Astrocyte (in vitro differentiated cells and primary cell): ENCODE results near the gene ELK4. TPM values are rescaled to one million over a fixed set of nuclear protein-coding genes. Genes with fewer than 3 reads are reported as not detected.

Experiments
- DNase-seq: peaks from one replicate; pipeline ENCODE4 v3.0.0-alpha.2; 2010; ENCODE audit warnings: low read depth
- FAIRE-seq: peaks from 2 replicates; lab custom pipeline; 2011; peaks lifted over from hg19 to GRCh38; lab: Jason Lieb, UNC
- H2AFZ ChIP-seq: 2 replicates; pipeline ENCODE4 v1.6.0; 2012; ENCODE audit warnings: low read depth, low read length, inconsistent platforms
- H3K27ac ChIP-seq: 2 replicates; pipeline ENCODE4 v1.5.1; 2011; ENCODE audit warnings: low read depth, low read length, inconsistent platforms
- H3K27me3 ChIP-seq: 2 replicates; pipeline ENCODE4 v1.6.0; 2011; ENCODE audit warnings: low read length, inconsistent platforms; ENCODE audit not compliant: insufficient read depth
- H3K36me3 ChIP-seq: 2 replicates; pipeline ENCODE4 v1.5.1; 2011; ENCODE audit warnings: low read length, inconsistent platforms; ENCODE audit not compliant: insufficient read depth
- H3K4me1 ChIP-seq: 2 replicates; pipeline ENCODE4 v1.5.1; 2011; ENCODE audit warnings: low read length, inconsistent platforms; ENCODE audit not compliant: insufficient read depth
- H3K4me2 ChIP-seq: 2 replicates; pipeline ENCODE4 v1.6.0; 2012; ENCODE audit warnings: low read length, inconsistent platforms
- H3K4me3 ChIP-seq: 2 replicates; pipeline ENCODE4 v1.5.1; 2011; ENCODE audit warnings: low read depth, mild to moderate bottlenecking, low read length, inconsistent platforms; ENCODE audit not compliant: insufficient read depth
- H3K79me2 ChIP-seq: 2 replicates; pipeline ENCODE4 v1.6.0; 2012; ENCODE audit warnings: mild to moderate bottlenecking, low read length, inconsistent platforms; ENCODE audit not compliant: insufficient read depth
- H3K9ac ChIP-seq: 2 replicates; pipeline ENCODE4 v1.6.0; 2012; ENCODE audit warnings: mild to moderate bottlenecking, low read length, inconsistent platforms
- H3K9me3 ChIP-seq: 2 replicates; pipeline ENCODE4 v1.5.1; 2012; ENCODE audit warnings: low read depth, mild to moderate bottlenecking, low read length, inconsistent platforms; ENCODE audit not compliant: insufficient read depth
- H4K20me1 ChIP-seq: 2 replicates; pipeline ENCODE4 v1.6.0; 2012; ENCODE audit warnings: low read length, inconsistent platforms; ENCODE audit not compliant: insufficient read depth
- H3K27ac Mint-ChIP-seq: one replicate; pipeline ENCODE4 v1.8.0; 2021; ENCODE audit warnings: mild to moderate bottlenecking, mixed read lengths; ENCODE audit not compliant: unreplicated experiment
- H3K27me3 Mint-ChIP-seq: one replicate; pipeline ENCODE4 v1.8.0; 2021; ENCODE audit warnings: low read depth, mixed read lengths; ENCODE audit not compliant: unreplicated experiment
- H3K36me3 Mint-ChIP-seq: one replicate; pipeline ENCODE4 v1.8.0; 2021; ENCODE audit warnings: low read depth, mixed read lengths; ENCODE audit not compliant: unreplicated experiment
- H3K4me1 Mint-ChIP-seq: one replicate; pipeline ENCODE4 v1.8.0; 2021; ENCODE audit warnings: low read depth, mixed read lengths; ENCODE audit not compliant: unreplicated experiment
- H3K4me3 Mint-ChIP-seq: one replicate; pipeline ENCODE4 v1.8.0; 2021; ENCODE audit warnings: mild to moderate bottlenecking, moderate library complexity, mixed read lengths; ENCODE audit not compliant: unreplicated experiment
- H3K9me3 Mint-ChIP-seq: one replicate; pipeline ENCODE4 v1.8.0; 2021; ENCODE audit warnings: mild to moderate bottlenecking, mixed read lengths; ENCODE audit not compliant: unreplicated experiment
- EZH2 ChIP-seq: IDR thresholded peaks from 2 replicates; pipeline ENCODE4 v1.6.1; 2012; ENCODE audit warnings: mild to moderate bottlenecking, low read length, inconsistent platforms; ENCODE audit not compliant: insufficient read depth
- total RNA-seq: library from RNA; stranded (reverse); gene quantifications from 2 replicates; pipeline ENCODE4 v1.2.1, GENCODE V29; 2021
- TF ChIP-seq, protein P1 (sequence below): IDR thresholded peaks from 2 replicates; pipeline ENCODE4 v1.5.1; 2011; ENCODE audit warnings: low read depth, mild to moderate bottlenecking, inconsistent platforms, low read length, moderate library complexity; ENCODE audit not compliant: insufficient read depth

Gene ELK4
- total RNA-seq, 1 donor from 2014 or later, result 31.3 TPM

DNA sequence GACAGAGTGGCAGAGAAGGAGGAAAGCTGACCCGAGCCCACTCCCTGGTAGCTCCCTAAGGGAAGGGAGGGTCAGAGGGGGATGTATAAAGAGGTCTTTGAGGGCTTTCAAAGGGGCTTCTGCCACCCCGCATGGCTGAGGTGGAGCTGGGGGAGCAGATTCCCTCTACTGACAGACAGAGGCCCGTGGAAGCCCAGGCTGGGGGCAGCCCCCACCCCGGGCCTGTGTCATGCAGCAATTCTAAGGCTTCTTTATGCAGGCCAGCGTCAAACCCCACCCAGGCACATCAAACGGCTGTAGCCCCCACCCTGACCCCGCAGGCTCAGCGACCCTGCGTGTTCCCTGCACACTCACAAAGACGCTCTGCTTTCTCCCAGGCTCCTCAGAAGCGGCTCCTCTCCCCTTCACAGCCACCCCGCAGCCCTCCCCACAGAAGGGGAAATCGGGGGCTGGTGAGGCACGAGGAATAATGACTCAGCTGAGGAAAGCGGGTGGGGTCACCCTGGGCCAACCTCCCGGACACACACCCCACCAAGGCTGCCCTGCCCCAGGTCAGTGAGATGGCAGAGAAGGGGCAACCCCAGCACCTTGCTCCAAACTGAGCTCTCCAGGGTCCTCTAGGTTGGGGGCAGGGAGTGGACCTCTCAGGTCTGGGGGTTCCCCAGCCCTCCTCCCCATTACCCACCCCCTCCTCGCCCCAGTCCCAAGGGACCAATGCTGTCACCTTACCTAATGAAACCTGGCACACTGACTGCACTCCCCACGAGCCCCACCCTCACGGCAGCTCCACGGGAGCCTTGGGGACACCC is 37.7 kb upstream of the ELK4 start:
- Histone ChIP-seq H3K36me3 (peaks cover 2% of the 10 kb centered on the region), H3K27ac (no peak overlapping the region), H4K20me1 (peaks cover 50% of the 10 kb centered on the region), H3K27me3 (no peaks in the 10 kb centered on the region), H3K9me3 (no peaks in the 10 kb centered on the region), H3K79me2 (peaks cover 10% of the 10 kb centered on the region), H3K4me3 (no peak overlapping the region), H3K9ac (no peak overlapping the region), H2AFZ (no peak overlapping the region), H3K4me2 (peak overlapping the region; percentile 26), H3K4me1 (peaks cover 10% of the 10 kb centered on the region)
- DNase-seq (no peak), FAIRE-seq (no peak)
- peaks cover 35% of the 10 kb centered on the region for H3K4me1 Mint-ChIP-seq
- H3K9me3 Mint-ChIP-seq, result no peaks in the 10 kb centered on the region
- peak overlapping the region; percentile 34 for H3K27ac Mint-ChIP-seq
- TF ChIP-seq, protein P1, sequence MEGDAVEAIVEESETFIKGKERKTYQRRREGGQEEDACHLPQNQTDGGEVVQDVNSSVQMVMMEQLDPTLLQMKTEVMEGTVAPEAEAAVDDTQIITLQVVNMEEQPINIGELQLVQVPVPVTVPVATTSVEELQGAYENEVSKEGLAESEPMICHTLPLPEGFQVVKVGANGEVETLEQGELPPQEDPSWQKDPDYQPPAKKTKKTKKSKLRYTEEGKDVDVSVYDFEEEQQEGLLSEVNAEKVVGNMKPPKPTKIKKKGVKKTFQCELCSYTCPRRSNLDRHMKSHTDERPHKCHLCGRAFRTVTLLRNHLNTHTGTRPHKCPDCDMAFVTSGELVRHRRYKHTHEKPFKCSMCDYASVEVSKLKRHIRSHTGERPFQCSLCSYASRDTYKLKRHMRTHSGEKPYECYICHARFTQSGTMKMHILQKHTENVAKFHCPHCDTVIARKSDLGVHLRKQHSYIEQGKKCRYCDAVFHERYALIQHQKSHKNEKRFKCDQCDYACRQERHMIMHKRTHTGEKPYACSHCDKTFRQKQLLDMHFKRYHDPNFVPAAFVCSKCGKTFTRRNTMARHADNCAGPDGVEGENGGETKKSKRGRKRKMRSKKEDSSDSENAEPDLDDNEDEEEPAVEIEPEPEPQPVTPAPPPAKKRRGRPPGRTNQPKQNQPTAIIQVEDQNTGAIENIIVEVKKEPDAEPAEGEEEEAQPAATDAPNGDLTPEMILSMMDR, result no peak
- peaks cover 1% of the 10 kb centered on the region for H3K27me3 Mint-ChIP-seq
- H3K4me3 Mint-ChIP-seq, result no peak overlapping the region
- no peaks in the 10 kb centered on the region for H3K36me3 Mint-ChIP-seq

DNA sequence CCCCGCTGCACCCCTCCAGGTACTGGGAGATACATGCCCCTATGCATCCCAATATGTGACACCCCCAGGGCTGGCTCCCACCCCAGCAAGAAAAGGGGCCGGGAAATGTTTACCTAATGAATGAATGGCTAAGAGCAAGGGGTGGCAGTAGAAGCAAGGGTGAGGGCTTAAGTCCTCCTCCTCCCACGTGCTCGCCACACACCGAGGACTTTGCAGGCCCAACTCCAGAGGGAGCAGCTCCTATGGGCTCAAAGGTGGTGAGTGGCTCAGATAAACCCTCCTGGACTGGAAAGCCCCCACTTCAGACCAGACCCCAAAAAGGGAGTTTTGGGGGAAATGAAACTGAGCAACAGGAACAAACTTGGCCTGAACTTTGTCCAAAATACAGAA is 37.1 kb upstream of the ELK4 start:
- peaks cover 50% of the 10 kb centered on the region for H4K20me1 ChIP-seq
- H3K9me3 ChIP-seq, result no peaks in the 10 kb centered on the region
- DNase-seq (no peak), FAIRE-seq (no peak)
- H3K9me3 Mint-ChIP-seq, result no peaks in the 10 kb centered on the region
- H3K4me3 ChIP-seq, result no peak overlapping the region
- H3K27me3 ChIP-seq, result no peaks in the 10 kb centered on the region
- H3K4me2 ChIP-seq, result no peak overlapping the region
- peaks cover 14% of the 10 kb centered on the region for H3K4me1 ChIP-seq
- H3K9ac ChIP-seq, result no peak overlapping the region
- no peak overlapping the region for H2AFZ ChIP-seq
- H3K27ac Mint-ChIP-seq, result no peak overlapping the region
- no peaks in the 10 kb centered on the region for H3K36me3 Mint-ChIP-seq
- H3K36me3 ChIP-seq, result peaks cover 2% of the 10 kb centered on the region
- no peak overlapping the region for H3K27ac ChIP-seq
- TF ChIP-seq EZH2, result no peak
- peaks cover 35% of the 10 kb centered on the region for H3K4me1 Mint-ChIP-seq
- no peak overlapping the region for H3K4me3 Mint-ChIP-seq
- H3K27me3 Mint-ChIP-seq, result peaks cover 1% of the 10 kb centered on the region
- H3K79me2 ChIP-seq, result peaks cover 10% of the 10 kb centered on the region

DNA sequence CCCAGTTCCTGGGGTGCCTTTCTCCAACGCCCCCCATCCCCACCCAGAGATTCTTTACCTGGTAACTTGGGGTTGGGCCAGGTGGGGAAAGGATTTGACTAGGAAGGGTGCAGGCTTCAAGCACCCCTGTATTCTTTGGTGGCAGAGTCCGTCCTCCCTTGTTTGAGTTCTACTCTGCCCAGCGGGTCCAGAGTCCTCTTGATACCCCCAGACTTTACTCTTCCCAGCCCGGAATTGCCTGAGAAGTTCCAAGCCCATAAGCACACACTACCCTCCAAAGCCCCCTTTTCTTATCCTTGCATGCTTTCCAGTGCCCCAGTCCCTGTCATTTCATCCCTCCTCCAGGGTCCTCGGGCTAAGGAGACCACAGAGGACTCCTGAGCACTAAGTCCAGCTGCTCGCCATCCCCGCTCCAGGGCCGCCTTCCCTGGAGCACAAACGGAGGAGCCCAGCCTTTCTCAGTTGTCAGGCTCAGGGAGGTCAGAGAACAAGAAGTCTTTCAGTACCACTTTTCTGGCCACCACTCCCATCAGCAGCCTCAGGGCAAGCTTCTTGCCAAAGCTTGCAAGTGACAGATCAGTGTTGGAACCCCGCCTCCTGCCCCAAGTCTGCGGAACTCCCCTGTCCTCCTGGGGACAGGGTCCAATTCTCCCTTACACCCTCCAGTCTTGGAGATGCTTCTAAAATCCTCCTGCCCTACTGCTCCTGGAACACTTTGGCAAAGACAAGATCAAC is 36.3 kb upstream of the ELK4 start:
- Histone ChIP-seq H3K9ac (no peak overlapping the region), H3K4me2 (no peak overlapping the region), H3K27ac (no peak overlapping the region), H3K4me3 (no peak overlapping the region), H3K36me3 (no peaks in the 10 kb centered on the region), H3K4me1 (peaks cover 14% of the 10 kb centered on the region), H2AFZ (no peak overlapping the region), H4K20me1 (peaks cover 41% of the 10 kb centered on the region), H3K9me3 (no peaks in the 10 kb centered on the region), H3K27me3 (no peaks in the 10 kb centered on the region), H3K79me2 (peaks cover 10% of the 10 kb centered on the region)
- FAIRE-seq (no peak), DNase-seq (no peak)
- Mint-ChIP-seq H3K4me3 (no peak overlapping the region), H3K36me3 (no peaks in the 10 kb centered on the region), H3K27me3 (peaks cover 1% of the 10 kb centered on the region), H3K9me3 (no peaks in the 10 kb centered on the region), H3K27ac (no peak overlapping the region), H3K4me1 (peaks cover 35% of the 10 kb centered on the region)
- TF ChIP-seq, protein P1, result no peak
